Measurements from ENCODE around the gene PIGS.
"Not testable (repeated sequence)": the region's sequence is repeated elsewhere in the genome, so short reads cannot be mapped to it uniquely, and the experiment has no call there.

PIGS gene

GRCh38 chr17:28528327-28529012 lies 42.9 kb downstream of the PIGS start:
- DNase-seq: no peak

GRCh38 chr17:28527859-28528258 lies 43.5 kb downstream of the PIGS start:
- DNase-seq: no peak

- DNase-seq: no peak
These were observed 44.1 kb downstream of the PIGS start for GRCh38 chr17:28527181-28527681.

- no peak for DNase-seq
These were observed 44.9 kb downstream of the PIGS start for GRCh38 chr17:28526381-28526780.

- no peak for DNase-seq
These were observed 46.6 kb downstream of the PIGS start for GRCh38 chr17:28524476-28525424.

DNA sequence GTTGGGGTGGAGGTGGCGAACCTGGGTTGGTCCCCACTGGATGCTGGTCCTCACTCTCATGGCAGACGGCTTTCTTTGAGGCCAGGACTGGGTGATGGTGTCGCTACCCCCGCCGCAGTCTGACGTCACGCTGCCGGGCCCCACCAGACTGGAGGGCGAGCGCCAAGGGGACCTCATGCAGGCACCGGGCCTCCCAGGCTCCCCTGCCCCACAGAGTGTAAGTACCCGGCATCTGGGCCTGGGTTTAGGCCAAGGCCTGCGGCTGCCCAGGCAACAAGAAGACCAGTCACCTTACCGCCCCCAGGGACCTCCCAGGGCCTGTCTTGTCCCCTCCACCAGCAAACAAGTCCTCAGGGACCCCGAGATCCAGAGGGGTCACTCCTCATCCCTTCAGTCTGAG lies 47.4 kb downstream of the PIGS start:
- DNase-seq: no peak

DNA sequence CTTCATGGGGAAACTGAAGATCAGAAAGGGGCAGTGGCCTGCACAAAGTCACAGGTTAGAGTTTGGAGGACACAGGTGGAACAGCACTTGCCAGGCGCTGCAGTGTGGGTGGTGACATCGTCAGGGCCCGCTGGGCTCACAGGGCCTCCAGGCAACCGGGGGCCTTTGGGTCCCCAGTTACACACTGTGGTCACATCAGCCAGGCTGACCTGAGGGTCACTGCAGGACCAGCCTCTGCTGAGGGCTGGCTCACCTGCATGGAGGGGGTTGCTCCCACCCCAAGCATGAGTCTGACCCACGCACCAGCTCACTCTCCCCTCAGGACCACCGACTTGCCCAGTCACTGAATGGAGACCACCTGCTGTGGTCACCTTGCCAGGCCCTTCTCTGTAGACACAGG lies 48.1 kb downstream of the PIGS start:
- DNase-seq: no peak

DNA sequence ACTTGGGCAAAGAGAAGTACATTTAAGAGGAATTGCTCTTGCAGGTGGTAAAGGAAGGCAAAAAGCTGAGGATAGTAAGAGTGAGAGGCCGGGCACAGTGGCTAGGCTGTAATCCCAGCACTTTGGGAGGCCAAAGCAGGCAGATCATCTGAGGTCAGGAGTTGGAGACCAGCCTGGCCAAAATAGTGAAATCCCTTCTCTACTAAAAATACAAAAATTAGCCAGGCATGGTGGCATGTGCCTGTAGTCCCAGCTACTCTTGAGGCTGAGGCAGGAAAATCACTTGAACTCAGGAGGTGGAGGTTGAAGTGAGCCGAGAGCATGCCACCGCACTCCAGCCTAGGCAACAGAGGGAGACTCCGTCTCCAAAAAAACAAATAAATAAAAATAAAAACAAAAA lies 49.0 kb downstream of the PIGS start:
- not testable (repeated sequence) for DNase-seq

GRCh38 chr17:28521311-28522085 lies 49.8 kb downstream of the PIGS start:
- DNase-seq: no peak

GRCh38 chr17:28520687-28521086 lies 50.6 kb downstream of the PIGS start:
- DNase-seq: no peak

GRCh38 chr17:28519236-28519635 lies 52.1 kb downstream of the PIGS start:
- DNase-seq: no peak

DNA sequence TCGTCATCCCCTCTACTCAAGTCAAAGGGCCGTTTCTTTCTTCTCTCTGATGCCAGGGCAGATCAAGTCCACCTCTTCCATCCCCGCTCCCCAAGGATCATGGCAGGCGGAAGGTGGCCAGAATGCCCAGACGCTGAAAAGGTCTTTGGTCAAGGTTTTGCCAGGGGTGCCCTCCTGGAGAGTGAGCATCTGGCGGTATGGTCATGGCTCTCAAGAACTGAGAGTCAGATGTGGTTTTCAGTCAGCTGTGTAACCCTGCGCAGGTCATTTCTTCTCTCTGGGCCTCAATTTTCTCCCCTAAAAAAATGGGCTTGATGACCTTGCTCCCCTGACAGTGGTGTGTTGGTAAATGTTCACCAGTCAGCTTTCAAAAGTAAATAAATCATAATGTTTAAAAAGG lies 52.7 kb downstream of the PIGS start:
- no peak for DNase-seq

DNA sequence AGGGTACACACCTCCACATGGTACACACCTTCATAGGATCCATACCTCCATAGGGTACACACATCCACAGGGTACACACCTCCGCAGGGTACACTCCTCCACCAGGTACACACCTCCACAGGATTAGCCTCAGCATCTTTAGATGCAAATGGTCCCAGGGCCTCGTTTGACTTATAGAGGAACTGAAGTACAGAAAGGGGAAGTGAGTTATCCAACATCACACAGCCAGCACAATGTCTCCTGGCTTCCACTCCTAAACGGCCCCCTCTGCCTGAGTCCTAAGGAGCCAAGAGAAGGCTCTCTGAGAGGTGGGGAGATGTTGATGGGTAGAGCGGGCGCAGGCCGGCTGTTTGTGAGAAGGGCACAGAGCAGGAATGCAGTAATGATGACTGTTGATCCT lies 53.2 kb downstream of the PIGS start:
- no peak for DNase-seq

DNA sequence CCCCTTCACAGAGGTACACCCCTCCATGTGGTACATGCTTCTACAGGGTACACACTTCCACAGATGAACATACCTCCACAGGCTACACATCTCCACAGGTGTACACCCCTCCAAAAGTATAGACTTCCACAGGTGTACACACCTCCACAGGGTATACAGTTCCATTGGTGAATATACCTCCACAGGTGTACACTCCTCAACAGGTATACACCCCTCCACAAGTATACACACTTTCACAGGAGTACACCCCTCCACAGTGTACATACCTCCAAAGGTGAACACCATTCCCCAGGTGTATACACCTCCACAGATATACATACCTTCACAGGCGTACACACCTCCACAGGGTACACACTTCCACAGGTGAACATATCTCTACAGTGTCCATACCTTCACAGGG lies 55.8 kb downstream of the PIGS start:
- no peak for DNase-seq

DNA sequence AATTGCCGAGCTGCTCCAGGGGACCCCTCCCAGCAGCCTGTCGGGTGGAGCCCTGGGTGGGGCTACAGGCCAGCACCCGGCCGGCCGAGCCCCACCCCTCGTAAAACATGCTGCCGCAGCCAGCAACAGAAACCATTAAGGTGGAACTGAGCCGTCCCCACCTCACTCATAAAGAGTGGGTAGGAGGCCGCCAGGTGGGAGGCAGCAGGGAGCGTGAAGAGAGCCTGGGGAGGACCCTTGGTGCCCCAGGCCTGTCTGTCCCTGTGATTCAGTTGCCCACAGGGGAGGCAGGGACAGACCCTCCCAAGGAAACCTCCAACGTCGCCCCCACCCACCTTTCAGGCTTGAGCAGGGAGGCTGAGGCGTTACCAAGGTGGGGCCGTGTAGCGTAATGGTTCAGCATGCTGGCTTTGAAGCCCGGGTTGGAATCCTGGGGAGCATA lies 56.7 kb downstream of the PIGS start:
- no peak for DNase-seq

- DNase-seq: no peak
These were observed 57.8 kb downstream of the PIGS start for GRCh38 chr17:28513476-28513875.

- DNase-seq: no peak
These were observed 59.4 kb downstream of the PIGS start for GRCh38 chr17:28511858-28512461.

GRCh38 chr17:28509789-28510188 lies 61.5 kb downstream of the PIGS start:
- no peak for DNase-seq

- no peak for DNase-seq
These were observed 63.1 kb downstream of the PIGS start for GRCh38 chr17:28508211-28508724.

GRCh38 chr17:28507567-28508203 lies 63.6 kb downstream of the PIGS start:
- DNase-seq: no peak

DNA sequence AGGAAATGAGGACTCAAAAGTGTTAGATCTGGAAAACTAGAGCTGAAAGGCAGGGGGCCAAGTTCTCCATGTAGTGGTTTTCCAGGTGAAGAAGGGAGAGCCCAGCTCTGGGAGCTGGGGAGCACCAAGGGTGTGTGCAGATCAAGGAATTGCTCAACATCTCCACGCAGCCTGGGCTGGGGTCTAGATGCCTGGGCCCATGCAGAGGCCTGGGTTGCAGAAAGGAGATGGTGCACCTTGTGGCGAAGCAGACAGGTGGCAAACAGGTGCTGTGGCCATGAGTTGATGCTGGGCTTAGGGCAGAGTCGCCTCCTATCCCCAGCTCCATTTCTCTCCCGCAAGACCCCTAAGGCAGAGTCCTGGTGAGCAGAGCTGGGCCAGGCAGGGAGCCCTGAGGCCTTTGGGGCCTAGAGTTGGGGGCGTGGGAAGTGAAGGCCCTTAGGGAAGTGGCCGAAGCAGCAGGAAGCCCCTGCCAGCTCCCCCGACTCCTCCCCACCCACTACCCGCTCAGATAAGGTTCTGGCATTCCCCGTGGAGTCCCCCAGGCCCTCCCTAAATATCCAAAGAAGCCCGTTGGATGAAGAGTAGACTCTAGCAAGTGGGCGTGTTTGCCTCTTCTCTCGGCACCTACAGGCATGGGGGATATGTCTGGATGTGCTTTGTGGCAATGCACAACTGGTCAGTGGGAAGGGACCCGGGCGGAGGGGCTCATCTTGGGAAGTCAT lies 64.4 kb downstream of the PIGS start:
- DNase-seq: no peak
